GM19043 (cell line): ENCODE results near the gene LRBA.

Experiments
- ATAC-seq: cut with Tn5 transposase; IDR thresholded peaks from one replicate; pipeline ENCODE4 v1.9.1; 2021; ENCODE audit warnings: low read depth; ENCODE audit not compliant: unreplicated experiment

LRBA gene

DNA sequence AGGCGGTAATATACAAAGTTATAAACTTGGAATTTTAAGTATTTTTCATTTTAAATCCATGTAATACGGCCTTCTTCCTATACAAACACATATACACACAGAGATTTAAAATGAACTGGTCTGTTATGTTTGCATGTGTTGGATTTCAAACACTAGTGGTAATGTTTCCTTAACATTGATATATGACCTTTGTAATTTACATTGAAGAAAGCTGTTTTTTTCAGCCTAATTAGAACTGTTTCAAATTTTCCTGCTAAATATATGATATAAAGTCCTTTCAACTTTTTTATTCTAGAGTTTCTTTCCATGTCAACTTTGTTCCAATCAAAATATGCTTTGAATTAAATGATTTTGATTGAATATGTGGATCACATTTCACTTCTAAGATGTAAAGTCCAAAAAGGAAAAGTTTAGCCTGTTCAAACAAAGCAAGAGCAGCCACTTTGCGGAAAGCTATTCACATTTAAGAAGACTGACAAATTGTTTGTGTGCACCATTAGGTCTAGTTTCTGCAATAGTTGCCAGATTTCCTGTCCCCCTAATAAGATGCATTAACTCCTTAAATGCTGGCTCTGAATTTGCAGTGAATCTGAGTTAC is 659.1 kb downstream of the LRBA start:
- ATAC-seq = no peak

DNA sequence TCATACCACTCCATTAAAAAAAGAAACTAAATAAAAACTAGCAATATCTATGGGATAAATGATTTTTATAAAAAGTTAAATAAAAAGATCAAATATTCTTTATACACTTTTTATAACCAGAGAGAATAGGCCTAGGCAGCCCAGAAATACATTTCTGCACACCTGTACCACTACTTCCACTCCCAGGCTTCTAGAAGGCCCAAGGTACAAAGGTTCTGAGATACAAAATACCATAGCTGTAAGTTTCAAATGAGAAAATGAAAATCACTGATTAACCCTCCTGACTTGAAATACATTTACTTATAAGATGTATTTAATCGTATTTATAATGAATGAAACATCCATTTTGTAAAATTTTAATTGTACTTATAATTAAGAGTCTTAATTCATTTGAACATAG is 659.7 kb downstream of the LRBA start:
- ATAC-seq = no peak

DNA sequence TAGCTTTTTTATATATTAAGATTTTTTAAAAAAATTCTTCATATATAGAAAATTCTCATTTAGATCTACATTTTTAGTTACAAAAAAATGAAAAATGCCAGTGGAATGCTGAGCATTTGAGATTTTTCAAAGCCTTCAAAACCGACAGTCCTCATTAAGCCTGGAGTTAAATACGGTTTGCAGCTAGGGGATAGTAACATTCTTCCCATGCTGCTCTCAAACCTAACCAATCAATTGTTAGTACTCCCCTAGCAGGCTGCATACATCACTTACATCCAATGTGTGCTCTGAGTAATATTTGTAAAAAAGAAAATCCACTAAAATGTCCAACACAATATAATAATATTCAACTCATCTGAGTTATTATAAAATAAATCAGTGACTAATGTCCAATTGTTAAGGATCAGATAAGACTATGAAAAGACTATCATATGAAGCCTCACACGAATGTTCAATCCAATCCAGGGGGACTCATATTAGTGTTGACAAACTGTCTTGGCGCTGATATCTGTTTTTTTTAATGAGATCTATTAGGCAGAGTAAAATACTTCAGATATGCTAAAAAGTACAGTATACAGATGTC is 660.8 kb downstream of the LRBA start:
- no peak for ATAC-seq

DNA sequence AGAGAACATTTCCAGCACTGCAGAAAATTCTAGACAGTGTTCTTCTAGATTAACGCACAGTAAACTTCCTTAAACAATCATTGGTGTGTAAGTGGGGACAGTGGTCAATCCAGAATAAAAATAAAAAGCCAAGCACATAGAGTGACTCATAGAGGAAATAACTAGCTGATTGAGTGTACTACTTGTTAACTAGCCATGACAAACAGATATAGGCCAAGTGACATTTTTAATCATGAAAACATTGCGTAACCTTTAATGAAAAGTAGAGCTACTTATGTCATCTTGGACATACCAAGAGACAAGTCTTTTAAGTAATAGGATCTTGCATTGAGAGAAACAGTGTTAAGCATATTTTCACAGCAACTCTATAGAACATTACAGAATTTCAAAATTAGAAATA is 667.0 kb downstream of the LRBA start:
- no peak for ATAC-seq

DNA sequence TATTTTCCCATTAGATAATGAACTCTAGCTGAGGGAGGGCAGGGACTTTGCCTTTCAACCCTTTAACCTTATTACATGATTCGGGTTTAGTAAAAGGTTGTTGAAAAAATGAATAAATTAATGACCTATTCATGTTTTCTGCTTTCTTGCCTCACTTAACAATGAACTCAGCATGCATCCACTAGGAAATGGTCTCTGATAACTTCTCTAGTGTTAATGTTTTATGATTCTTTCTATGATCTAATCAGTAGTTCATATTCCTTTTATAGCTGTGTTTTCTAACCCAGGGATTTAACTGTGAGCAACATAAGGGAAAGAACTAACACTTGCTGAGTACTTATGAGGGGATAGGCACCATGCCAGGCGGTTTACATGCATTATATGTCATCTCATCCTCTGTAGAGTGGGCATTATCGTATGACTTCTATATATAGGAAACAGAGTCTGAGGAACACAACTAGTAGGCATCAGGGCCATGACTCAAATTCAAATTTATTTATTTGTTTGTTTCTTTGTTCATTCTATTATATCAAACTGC is 669.8 kb downstream of the LRBA start:
- ATAC-seq = no peak

DNA sequence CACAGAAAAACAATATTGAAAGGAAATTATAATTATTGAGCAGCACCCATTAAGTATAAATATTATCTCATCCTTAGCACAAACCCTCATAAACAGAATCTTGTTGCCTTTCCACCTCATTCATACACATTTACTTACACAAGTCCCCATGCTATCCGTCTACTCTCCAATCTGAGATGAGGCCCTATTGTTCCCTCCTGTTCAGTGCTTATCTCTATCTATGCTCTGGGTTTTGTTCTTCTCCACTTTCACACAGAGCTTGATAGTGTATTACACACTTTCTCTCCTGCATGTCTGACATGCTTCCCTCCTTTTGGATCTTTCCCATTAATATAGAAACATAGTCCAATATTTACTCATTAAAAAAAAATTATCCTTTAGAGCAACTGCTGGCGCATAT is 671.3 kb downstream of the LRBA start:
- ATAC-seq = no peak

DNA sequence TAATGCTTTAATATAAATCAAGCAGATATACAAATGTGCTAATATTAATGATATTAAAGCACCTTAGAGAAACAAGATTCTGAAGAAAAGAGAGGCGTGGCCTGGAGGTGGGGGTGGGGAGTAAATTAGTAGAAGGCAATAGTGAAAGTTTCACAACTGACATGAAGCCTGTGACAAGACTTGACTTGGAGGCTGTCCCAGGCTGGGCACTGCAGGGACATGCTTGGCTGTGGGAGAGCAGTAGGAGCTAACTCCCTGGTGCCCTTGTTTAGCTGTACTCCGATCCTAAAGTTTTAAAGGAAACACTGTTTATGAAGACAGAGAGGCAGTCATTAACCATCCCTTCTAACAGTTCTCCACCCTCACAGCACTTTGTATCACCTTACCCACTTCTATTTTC is 672.1 kb downstream of the LRBA start:
- ATAC-seq = no peak

DNA sequence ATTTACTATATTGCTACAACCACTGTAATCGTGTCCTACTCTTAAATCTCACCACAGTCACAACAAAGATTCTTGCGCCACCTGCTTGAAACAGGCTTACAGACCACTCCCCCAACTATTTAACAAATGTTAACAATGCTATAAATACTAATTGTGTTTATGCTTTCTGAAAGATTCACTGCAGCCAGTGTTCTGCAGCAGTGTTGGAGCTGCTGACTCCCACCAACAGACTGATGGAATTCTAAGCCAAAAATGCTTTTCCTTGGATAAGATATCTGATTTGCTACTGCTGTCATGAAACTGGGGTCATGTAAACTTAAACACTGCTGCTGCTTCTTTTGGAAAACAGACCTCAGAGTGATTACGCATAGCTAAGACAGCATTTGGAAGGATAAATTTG is 677.4 kb downstream of the LRBA start:
- no peak for ATAC-seq

DNA sequence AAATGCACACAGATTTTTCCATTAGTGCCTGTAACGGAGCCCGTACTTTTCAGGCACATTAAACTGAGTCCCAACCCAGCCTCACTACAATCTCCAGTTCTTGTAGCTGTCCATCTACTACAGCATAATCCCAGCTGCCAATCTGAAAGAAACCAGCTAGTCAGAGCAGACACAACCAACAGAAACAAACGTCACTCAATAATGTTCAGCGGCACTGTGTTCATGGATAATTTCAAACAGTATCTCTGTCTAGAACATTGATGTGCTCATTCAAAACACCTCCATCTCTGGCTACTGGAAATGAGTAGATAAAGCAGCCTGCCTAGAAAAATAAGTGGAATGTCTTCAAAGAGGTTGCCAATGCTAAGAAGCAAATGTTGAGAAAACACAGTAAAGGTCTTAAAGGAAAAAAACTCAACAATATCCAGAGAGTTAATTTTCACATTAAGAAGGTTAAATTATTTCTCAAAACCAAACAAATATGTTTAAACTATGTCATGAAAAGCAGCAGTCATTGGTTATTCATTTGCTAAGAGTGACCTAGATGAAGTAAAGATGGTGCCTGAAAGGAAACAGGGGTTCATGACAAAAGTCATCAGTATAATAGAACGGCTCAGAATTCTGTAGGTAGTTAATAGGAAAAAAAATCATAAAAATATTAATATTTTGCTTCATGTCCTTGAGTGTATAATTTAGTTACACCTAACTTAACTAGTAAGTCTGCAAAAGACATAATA is 678.2 kb downstream of the LRBA start:
- no peak for ATAC-seq

DNA sequence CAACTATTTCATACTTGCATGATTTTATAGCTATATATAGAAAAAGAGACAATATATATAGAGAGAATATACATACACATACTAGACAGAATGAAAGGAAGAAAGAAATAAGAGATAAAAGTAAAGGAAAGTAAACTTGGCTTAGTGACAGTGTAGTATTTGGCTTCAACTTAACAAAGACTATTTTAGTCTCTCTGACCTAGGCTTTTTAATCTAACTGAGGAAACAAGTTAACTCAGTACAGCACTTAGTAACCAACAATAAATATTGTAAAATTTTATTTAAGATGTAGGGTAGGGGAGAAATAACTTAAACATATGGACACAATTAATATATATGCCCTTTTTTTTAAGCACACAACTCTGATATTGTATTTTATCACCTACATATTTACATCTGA is 682.1 kb downstream of the LRBA start:
- no peak for ATAC-seq

DNA sequence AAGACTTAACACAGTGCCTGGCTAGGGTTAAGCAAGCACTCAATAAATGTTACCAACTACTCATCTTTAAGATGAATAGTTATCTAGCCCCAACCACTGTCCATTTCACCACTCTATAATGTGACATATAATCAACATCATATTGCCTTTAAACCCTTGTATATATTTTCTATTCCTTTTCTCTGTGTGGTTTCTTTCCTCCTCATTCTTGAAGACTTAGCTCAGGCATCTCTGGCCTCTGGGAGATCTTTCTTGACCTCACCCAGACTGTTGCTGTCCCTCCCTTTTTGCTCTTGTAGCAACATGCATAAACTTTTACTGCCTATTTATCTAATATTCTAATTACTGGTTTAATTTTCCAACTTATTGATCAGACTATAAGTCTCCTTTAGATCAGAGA is 683.0 kb downstream of the LRBA start:
- no peak for ATAC-seq

DNA sequence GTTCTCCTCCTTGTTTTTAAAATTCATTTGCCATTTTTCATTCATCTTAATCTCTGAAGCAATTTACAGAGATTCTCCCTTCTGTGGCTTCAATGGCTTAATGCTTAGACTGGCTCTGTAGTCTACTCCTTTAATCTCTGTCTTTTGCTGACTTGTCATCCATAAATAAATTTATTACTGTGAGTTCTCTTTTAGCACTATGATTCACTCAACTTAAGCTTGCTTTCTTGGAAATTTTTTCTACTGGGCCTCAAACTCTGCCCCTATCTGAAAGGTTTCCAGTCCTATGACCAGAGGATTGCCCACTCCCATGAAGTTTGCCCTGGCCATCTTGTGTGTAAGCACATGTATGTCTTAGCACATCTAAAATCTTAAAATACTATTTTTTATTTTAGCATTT is 685.7 kb downstream of the LRBA start:
- no peak for ATAC-seq

DNA sequence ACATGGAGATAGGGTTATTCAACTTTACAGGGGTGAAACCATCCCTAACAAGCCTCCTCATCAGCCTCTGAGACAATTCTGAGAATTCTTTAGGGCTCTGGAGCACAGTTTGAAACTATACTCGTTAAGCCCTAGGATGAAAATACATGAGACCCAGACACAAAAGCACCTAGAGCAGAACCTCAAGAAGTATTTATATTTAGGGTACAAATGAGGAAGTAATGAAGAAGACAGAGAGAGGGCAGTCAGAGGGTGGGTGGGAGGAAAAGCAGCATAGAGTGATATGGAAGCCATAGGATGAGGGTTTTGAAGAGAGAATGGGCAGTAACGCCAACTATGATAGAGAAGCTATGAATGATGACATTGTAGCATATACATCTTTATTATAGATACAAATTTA is 686.6 kb downstream of the LRBA start:
- ATAC-seq = no peak

DNA sequence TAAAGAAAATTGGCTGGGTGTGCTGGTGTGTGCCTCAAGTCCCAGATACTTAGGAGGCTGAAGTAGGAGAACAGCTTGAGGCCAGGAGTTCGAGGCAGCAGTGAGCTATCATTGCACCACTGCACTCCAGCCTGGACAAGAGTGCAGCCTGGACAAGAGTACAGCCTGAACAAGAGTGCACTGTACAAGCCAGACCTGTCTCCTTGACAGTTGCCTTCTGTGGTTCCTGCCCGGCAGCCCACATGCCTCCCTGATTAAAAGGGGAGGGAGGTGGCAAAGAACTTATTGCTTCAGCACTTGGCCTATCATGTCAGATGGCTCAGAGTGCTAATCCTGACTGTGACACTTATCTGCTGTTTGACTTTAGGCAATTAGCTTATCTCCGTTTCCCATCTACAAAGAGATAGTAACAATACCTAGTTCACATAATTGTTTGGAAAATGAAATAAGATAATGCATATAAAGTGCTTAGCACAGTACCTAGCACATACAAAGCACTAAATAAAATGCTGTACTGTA is 687.8 kb downstream of the LRBA start:
- no peak for ATAC-seq

DNA sequence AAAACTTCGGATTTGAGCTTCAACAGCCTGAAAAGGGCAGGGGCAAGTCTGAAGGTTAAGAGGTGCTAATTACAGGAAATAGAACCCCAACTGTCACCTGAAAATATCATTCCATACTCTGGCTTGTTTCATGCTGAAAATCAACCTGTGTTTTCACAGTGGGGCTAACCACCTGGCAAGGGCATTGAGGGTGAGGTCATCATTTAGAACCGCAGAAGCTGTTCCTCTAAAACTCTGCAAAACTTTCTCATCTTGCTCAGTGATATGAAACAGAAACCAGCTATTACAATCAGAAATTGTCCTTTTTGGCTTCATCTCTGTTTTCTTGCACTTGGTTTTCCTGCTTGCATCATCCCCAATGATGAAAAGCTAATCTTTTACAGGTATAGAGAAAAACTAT is 689.2 kb downstream of the LRBA start:
- peak; percentile 90 for ATAC-seq

DNA sequence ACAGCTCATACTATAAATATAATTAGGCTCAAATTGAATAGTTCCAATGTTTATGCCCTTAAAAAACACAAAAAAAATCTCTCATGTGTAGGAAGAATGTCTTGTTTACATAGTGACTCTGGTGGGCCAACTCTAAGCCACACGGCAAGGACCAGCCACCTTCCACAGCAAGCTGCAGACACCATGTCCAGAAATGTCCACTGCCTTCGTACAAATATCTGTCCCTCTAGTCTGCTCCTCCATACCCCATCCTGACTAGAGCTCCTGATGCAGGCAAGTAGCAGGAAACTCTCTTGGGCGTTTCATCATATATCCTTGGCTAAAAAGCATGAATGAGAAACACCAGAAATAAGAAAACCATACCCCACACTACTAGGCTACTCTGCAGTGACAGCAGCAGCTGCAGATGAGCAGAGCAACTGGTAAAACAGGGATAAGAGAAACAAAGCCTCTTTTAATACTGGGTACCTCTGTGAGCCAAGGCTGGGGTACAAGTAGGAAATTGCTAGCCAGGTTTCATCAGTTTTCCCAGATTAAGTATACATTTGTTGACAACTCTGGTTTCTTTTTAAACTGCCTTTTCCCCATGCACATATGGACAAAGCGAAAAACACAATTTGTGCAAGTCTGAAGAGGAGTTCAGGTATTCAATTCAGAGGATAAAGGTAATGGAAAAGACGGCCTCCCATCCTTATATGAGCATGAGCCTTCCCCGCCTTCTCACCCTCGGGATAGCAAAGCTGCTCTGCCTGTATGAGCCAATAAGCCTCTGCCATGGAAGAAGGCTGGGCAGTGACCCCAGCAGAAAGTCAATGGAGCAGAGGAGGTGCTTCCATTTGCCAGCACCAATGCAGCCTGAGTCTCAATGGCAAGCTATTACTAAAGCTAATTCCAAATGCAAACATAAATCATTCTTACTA is 691.4 kb downstream of the LRBA start:
- no peak for ATAC-seq

DNA sequence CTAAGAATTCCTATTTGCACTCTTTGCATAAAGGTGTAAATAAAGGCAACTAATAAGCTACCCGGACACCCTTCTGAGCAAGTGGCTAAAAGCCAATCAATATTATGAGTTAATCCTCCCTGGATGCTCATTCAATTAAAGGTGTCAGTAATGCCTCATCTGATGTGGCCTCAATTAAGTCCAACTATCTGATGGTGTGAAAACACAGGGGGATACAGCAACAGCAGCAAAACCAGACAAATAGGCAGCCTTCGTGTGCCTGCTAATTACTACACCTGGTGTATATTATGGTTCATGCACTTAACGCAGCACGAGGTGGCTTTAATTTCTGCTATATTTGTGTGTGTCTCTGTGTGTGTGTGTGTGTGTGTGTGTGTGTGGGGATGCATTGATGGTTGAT is 692.4 kb downstream of the LRBA start:
- ATAC-seq = no peak

DNA sequence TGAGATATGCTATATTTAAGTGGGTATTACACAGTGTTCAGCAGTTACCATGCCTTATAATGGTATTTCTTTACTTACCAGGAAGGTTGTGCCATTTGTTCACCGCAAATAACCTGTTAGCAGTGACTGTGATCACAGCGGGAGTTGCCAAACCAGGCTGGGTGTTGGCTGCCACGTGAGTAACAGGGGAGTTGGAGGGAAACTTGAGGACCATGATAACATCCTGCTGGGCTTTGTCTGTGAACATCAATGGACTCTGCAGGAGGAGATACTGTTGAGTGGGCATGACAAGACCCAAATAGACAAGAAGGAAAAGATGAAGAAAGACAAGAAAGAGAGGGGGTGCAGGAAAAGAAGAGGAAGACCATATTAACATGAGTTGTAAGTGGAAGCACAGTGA is 694.0 kb downstream of the LRBA start:
- no peak for ATAC-seq

DNA sequence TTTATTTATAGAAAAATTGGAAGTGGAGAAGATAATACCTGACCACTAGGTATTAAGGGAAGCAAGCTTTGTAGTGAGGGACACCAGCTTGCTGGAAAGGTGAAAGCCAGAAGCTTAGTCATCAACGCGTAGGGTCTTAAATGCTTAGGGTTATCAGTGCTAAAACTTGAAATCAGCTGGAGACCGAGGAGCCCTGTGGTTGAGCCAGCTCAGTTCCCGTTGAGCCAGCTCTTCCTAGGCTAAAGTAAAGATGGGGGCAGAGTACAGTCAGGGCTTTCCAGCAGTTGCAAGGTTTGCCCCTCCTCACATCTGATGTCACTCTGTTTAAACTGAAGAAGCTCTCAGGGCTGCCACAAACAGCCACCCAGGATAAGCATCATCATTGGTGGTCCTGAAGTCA is 696.1 kb downstream of the LRBA start:
- no peak for ATAC-seq

DNA sequence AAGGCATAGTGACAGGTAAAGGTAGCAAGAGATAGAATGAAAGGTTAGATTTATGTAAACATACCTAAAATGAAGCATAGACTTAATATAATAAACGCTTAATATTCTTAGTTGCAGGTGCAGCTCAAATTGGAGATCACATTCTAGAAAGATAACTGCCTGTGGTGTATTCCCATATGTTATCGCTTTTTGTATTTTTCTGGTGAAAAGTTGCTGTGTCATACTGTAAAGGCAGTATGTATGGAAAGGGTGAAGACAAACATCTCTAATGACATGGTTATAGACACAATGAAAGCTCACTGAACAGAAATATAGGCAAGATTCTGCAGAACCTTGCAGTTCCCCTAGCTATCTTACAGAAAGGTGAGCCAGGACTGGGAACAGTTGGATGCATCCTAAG is 696.6 kb downstream of the LRBA start:
- no peak for ATAC-seq
